ENCODE results near the gene FOXS1.

DNA sequence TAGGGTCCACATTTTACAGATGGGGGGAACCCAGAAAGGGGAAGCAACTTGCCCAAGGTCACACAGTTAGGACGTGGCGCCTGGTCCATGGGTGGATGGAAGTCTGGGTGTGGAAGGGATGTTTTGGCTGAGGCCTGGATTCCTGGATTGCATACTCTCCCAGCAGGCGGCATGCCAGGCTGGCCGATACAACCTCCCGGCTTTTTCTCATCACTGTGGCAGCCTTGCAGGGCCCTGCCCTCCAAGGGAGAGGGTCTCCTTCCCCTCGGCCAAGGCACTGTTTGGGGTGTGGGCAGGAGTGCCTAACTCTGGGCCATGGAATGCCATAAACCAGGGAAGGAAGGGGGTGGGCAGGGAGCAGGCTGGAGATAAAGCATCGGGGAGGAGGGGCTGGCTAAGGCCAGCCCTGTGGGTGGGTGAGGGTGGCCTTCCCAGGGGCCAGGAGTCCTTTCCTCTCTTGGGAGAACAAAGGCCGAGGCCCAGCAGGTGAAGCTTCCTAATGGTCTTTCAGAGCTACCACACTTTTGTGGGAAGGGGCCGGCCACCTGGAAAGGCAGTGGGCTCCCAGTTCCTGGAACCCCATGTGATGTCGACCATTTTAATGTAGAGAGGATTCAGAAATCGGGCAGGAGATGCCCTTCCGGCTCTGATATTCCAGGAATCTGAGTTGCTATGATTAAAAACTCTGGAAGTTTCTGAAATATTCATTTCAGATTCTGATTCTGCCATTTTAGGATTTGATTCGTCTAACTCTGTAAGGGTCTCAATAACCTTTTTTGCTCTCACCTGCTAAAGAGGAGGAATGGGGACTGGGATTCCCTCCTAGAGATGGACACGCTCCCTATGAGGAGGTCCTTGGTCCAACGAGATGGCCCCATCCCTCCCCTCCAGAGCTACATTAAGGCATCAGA is 4.2 kb downstream of the FOXS1 start:
- TF ChIP-seq, protein P1, sequence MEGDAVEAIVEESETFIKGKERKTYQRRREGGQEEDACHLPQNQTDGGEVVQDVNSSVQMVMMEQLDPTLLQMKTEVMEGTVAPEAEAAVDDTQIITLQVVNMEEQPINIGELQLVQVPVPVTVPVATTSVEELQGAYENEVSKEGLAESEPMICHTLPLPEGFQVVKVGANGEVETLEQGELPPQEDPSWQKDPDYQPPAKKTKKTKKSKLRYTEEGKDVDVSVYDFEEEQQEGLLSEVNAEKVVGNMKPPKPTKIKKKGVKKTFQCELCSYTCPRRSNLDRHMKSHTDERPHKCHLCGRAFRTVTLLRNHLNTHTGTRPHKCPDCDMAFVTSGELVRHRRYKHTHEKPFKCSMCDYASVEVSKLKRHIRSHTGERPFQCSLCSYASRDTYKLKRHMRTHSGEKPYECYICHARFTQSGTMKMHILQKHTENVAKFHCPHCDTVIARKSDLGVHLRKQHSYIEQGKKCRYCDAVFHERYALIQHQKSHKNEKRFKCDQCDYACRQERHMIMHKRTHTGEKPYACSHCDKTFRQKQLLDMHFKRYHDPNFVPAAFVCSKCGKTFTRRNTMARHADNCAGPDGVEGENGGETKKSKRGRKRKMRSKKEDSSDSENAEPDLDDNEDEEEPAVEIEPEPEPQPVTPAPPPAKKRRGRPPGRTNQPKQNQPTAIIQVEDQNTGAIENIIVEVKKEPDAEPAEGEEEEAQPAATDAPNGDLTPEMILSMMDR (IDR thresholded peaks at IDR 0.05), result no peak
- TF ChIP-seq EZH2 (IDR thresholded peaks at IDR 0.05), result no peak

Measured in neural progenitor cell (in vitro differentiated cells).